ENCODE data around the gene OTUD1.

Gene OTUD1

DNA sequence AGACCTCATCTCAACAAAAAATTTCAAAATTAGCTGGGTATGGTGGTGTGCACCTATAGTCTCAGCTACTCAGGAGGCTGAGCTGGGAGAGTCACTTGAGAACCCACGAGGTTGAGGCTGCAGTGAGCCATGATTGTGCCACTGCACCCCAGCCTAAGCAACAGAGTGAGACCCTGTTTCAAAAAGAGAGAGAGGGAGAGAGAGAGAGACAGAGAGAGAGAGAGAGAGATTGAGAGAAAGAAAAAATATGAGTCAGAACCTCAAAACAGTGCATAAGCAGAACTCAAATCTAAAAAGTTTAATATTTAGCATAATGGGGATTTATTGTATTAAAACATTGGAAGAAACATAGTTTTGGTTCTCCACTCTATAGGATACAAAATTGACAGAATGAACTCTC, 17.5 kb upstream of the OTUD1 start:
- no peak for DNase-seq (ENCODE audit: low spot score)

DNA sequence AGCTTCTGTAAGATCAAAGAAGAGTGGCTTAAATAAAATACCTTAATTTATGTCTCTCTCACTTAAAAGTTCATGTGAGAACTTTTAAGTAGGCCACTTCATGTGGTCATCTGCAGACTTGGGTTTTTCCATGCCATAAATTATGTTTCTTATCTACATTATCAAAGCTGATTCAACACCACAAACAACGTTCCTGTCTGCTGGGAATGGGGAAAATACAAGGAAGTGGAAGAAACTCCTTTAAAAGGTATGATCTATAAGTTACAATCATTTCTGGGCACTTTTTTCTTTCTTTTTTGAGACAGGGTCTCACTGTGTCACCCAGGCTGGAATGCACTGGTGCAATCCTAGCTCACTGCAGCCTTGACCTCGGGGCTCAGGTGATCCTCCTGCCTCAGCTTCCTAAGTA, 16.9 kb upstream of the OTUD1 start:
- DNase-seq (ENCODE audit: low spot score), result no peak

DNA sequence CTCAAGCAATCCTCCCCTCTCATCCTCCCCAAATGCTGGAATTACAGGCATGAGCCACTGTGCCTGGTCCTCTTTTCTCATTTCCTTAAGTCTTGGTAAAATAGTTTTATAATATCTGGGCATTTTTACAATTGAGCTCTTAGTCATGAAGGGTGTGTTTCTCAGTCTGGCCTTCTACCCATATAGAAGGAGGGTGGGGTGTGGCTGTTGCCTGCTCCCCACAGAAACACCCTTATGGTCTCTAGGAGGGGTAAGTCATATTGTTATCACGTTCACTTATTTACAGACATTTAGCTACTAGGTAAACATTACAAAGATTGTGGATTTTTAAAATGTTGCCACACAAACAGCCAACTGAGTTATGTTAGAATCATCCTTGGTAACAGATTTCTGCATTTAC, 6.7 kb upstream of the OTUD1 start:
- no peak for DNase-seq (ENCODE audit: low spot score)

- no peak for DNase-seq (ENCODE audit: low spot score)
Measured at GRCh38 chr10:23432639-23433038, 6.2 kb upstream of the OTUD1 start.

- DNase-seq (ENCODE audit: low spot score), result no peak
Measured at GRCh38 chr10:23433701-23434100, 5.2 kb upstream of the OTUD1 start.

DNA sequence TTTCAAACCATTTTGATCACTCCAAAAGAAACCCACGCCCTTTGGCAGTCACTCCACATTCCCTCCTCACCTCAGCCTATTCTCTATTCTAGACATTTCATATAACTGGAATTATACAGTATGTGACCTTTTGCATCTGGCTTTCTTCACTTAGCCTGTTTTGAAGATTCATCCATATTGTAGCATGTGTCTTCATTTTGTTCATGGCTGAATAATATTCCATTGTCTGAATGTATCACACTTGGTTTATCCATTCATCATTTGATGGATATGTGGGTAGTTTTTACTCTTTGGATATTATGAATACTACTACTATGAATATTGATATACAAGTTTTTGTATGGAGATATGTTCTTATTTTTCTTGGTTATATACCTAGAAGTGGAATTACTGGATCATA, 3.5 kb upstream of the OTUD1 start:
- DNase-seq (ENCODE audit: low spot score), result no peak

DNA sequence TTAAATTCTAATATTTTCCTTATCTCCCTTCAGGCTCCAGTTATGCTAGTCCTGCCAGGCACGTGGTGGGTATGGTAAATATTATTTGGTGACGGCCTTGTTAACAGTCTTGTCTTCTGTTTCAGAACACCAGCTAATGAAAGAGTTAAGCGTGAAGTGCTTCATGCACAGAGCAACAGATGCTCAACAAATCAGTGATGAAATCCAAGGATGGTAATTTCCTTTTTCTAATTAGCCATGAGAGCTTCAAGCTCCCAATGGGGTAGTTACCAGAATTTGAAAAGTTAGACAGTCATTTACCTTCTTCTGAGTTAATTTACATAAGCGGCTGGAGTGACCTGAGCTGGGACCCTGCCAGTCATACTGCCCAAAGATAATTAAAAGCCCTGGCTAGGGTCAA, 1.9 kb upstream of the OTUD1 start:
- no peak for DNase-seq (ENCODE audit: low spot score)

DNA sequence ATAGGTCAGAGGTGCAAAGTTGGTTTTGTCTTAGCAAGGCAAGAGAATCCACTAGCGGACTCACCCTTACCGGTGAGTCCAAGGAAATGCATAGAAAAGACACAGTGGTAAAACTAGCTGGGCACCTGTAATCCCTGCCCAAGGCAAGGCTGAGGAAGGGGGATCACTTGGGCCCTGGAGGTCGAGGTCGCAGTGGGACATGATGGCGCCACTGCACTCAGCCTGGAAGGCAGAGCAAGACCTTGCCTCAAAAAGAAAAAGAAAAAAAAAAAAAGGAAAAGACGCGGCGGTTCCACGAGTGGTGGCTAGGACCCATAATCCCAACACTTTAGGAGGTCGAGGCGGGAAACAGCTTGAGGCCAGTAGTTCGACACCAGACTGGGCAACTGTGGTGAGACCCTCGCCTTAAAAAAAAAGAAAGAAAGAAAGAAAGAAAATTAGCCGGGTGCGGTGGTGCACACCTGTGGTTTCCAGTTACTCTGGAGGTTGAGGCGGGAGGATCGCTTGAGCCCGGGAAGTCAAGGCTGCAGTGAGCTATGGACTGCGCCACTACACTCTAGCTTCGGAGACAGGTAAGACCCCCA, 820 bp upstream of the OTUD1 start:
- DNase-seq (ENCODE audit: low spot score), result no peak

GRCh38 chr10:23439452-23439960, 631 bp downstream of the OTUD1 start:
- no peak for DNase-seq (ENCODE audit: low spot score)

DNA sequence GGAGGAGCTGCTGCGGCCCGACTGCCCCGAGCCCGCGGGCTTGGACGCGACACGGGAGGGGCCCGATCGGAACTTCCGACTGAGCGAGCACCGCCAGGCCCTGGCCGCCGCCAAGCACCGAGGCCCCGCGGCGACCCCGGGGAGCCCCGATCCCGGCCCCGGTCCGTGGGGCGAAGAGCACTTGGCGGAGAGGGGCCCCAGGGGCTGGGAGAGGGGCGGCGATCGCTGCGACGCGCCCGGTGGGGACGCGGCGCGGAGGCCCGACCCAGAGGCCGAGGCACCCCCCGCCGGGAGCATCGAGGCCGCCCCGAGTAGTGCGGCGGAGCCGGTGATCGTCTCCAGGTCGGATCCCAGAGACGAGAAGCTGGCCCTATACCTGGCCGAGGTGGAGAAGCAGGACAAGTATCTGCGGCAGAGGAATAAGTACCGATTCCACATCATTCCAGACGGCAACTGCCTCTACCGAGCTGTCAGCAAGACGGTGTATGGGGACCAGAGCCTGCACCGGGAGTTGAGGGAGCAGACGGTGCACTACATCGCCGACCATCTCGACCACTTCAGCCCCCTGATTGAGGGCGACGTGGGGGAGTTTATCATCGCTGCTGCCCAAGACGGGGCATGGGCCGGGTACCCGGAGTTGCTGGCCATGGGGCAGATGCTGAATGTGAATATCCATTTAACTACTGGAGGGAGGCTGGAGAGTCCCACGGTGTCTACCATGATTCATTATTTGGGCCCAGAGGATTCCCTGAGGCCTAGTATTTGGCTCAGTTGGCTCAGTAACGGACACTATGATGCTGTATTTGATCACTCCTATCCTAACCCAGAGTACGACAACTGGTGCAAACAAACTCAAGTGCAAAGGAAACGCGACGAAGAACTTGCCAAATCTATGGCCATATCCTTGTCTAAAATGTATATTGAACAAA, 1.4 kb downstream of the OTUD1 start:
- DNase-seq (ENCODE audit: low spot score), result no peak

GRCh38 chr10:23441251-23441650, 2.4 kb downstream of the OTUD1 start:
- DNase-seq (ENCODE audit: low spot score), result no peak

DNA sequence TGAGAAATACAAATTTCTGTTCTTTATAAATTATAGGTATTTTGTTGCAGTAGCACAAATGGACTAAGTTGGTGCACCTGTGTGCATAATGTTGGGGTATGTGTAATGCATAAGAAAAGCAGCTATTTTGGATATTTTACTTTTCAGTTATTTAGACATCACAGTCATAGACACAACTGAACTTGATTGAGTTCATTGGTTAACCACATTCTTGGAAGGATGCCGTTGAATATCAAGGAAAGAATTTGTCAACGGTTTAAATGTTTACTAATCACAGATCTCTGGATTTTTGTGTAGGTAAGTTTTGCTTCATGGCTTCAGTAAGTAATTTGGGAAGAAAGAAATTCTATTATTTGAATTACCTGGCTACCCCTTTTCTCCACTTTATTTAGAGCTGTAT, 4.1 kb downstream of the OTUD1 start:
- DNase-seq (ENCODE audit: low spot score), result no peak

- DNase-seq (ENCODE audit: low spot score), result no peak
Measured at GRCh38 chr10:23445591-23445990, 6.7 kb downstream of the OTUD1 start.

DNA sequence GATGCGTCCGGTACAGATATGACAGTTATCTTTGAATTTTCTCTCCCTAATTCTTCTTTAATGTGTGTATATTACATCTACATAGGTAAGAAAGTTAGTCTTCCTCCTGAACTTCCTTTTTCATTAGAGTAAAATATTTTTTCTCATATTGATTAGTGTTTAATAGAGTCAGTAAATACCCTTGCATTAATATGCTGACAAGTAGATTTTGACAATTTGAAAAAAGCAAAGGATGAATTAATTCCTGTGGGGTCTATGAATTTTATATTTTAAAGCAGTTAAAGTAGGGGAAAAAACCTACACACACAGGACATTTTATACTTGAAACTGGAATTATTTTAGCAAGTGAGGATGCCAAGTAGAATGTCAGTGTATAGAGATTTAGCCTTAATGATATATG, 9.4 kb downstream of the OTUD1 start:
- DNase-seq (ENCODE audit: low spot score), result no peak

DNA sequence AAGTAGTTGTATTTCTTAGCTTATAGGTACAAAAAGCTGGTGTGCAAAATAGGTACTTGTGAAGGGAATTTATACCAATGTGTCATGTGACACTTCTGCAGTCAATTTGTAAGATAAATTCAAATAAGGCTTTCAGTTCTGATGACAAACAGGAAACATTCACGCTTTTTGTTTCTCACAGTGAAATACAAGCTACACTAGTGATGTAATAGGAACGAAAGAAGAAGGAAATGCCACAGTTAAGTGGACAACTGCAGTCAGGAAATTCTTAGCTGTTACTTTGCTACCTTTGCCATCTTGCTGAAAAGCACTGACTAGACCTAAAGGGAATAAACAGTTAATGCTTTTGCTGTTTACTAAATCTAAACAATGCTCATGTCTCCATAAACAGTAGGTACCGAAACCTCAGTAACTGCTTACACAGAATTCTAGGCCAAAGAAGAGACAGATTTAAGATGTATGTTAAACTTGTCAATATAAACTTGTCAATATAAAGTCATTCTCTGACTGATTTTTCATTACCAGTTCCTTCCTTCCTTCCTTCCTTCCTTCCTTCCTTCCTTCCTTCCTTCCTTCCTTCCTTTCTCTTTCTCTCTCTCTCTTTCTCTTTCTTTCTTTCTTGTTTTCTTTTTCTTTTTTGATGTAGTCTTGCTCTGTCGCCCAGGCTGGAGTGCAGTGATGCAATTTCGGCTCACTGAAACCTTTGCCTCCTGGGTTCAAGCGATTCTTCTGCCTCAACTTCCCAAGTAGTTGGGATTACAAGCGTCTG, 10.1 kb downstream of the OTUD1 start:
- DNase-seq (ENCODE audit: low spot score), result no peak

- DNase-seq (ENCODE audit: low spot score), result no peak
Measured at GRCh38 chr10:23452033-23452655, 13.3 kb downstream of the OTUD1 start.

DNA sequence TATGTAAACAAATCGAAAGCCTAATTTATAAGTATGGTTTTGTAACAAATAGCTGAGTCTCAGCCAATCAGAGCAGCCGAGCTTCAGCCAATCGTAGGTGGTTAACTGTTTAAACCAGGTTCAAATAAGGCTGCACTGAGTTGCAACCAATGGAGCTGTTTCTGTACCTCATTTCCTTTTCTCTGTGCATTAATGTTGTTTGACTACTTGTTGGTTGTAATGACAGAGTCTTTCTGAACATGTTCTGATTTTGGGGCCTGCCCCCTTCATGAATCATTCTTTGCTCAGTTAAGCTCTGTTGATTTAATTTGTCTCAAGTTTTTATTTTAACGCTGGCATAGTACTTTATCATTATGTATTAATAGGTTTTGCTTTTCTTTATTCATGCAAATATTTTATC, 14.6 kb downstream of the OTUD1 start:
- DNase-seq (ENCODE audit: low spot score), result no peak

GRCh38 chr10:23457632-23458417, 18.9 kb downstream of the OTUD1 start:
- no peak for DNase-seq (ENCODE audit: low spot score)

DNA sequence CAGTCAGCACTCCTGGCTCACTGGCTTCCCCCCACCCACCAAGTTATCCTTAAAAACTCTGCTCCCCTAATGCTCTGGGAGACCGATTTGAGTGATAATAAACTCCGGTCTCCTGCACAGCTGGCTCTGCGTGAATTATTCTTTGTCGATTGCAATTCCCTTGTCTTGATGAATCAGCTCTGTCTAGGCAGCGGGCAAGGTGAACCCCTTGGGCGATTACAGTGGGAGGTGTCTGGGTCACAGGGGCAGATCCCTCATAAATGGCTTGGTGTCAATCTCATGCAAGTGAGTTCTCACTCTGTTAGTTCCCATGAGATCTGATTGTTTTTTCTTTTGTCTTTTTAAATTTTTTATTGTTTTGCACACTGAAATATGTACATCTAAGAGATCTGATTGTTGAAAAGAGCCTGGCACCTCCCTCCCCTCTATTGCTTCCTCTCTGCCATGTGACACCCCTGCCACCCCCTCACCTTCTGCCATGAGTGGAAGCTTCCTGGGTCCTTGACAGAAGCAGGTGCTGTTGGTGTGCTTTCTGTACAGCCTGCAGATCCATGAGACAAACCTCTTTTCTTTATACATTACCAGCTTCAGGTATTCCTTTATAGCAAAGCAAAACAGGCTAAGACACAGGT, 20.5 kb downstream of the OTUD1 start:
- DNase-seq (ENCODE audit: low spot score), result no peak

- no peak for DNase-seq (ENCODE audit: low spot score)
Measured at GRCh38 chr10:23461557-23461956, 22.7 kb downstream of the OTUD1 start.

DNA sequence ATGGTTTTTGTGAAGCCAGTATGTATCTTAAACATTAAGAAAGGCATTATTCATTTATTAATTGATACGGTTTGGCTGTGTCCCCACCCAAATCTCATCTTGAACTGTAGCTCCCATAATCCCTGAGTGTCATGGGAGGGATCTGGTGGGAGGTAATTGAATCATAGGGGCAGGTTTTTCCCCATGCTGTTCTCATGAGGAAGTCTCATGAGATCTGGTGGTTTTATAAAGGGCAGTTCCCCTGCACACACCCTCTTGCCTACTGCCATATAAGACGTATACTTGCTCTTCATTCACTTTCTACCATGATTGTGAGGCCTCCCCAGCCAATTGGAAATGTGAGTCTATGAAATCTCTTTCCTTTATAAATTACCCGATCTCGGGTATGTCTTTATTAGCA, 28.1 kb downstream of the OTUD1 start:
- no peak for DNase-seq (ENCODE audit: low spot score)
